Parathyroid adenoma (tissue), 2 donors: ENCODE results near the gene SPINT2.
"Not testable (repeated sequence)": the region's sequence is repeated elsewhere in the genome, so short reads cannot be mapped to it uniquely, and the experiment has no call there.

ENCODE experiments used
- H2AFZ ChIP-seq: fragments of 300-600 bp; sonication (generic); one replicate; pipeline ENCODE4 v1.7.0; 2017; ENCODE audit warnings: antibody characterized with exemption, mild to moderate bottlenecking
- H3K27ac ChIP-seq: fragments of 300-600 bp; sonication (generic); one replicate; pipeline ENCODE4 v1.7.0; 2017
- H3K27me3 ChIP-seq: fragments of 300-600 bp; sonication (generic); one replicate; pipeline ENCODE4 v1.7.0; 2017; ENCODE audit warnings: low read length; ENCODE audit not compliant: control insufficient read depth, insufficient read depth
- H3K36me3 ChIP-seq: fragments of 300-600 bp; sonication (generic); one replicate; pipeline ENCODE4 v1.7.0; 2017; ENCODE audit warnings: low read length; ENCODE audit not compliant: control insufficient read depth, insufficient read depth
- H3K4me1 ChIP-seq: fragments of 300-600 bp; sonication (generic); one replicate; pipeline ENCODE4 v1.7.0; 2017; ENCODE audit warnings: control low read depth
- H3K4me2 ChIP-seq: fragments of 300-600 bp; sonication (generic); one replicate; pipeline ENCODE4 v1.7.0; 2017; ENCODE audit warnings: low read length
- H3K4me3 ChIP-seq: fragments of 300-600 bp; sonication (generic); one replicate; pipeline ENCODE4 v1.7.0; 2017; ENCODE audit warnings: low read depth, low read length
- H3K79me2 ChIP-seq: fragments of 300-600 bp; sonication (generic); one replicate; pipeline ENCODE4 v1.7.0; 2017; ENCODE audit warnings: control low read depth
- H3K9ac ChIP-seq: fragments of 300-600 bp; sonication (generic); one replicate; pipeline ENCODE4 v1.7.0; 2017; ENCODE audit warnings: mild to moderate bottlenecking
- H3K9me3 ChIP-seq: fragments of 300-600 bp; sonication (generic); one replicate; pipeline ENCODE4 v1.7.0; 2017; ENCODE audit warnings: low read length; ENCODE audit not compliant: control insufficient read depth
- CTCF ChIP-seq: fragments of 300-600 bp; sonication (generic); IDR thresholded peaks from one replicate; pipeline ENCODE4 v1.7.0; 2017; ENCODE audit warnings: antibody characterized with exemption, mild to moderate bottlenecking
- donor health status: primary hyperparathyroidism.

Gene SPINT2

GRCh38 chr19:38228491-38229439 is 35.6 kb upstream of the SPINT2 start:
- no peak overlapping the region for H3K9ac ChIP-seq
- peak overlapping the region; percentile 28 for H2AFZ ChIP-seq
- peaks cover 3% of the 10 kb centered on the region for H3K4me1 ChIP-seq
- H3K9me3 ChIP-seq = no peaks in the 10 kb centered on the region
- H3K4me3 ChIP-seq = no peak overlapping the region
- no peaks in the 10 kb centered on the region for H3K36me3 ChIP-seq
- H3K4me2 ChIP-seq = no peak overlapping the region
- peaks cover 4% of the 10 kb centered on the region for H3K27me3 ChIP-seq
- TF ChIP-seq CTCF = no peak
- H3K79me2 ChIP-seq = no peaks in the 10 kb centered on the region
- H3K27ac ChIP-seq = no peak overlapping the region

- no peak for TF ChIP-seq CTCF
- no peak overlapping the region for H3K27ac ChIP-seq
- H3K79me2 ChIP-seq = no peaks in the 10 kb centered on the region
- H3K9ac ChIP-seq = no peak overlapping the region
- no peaks in the 10 kb centered on the region for H3K9me3 ChIP-seq
- no peak overlapping the region for H2AFZ ChIP-seq
- no peaks in the 10 kb centered on the region for H3K36me3 ChIP-seq
- H3K27me3 ChIP-seq = peaks cover 4% of the 10 kb centered on the region
- peaks cover 3% of the 10 kb centered on the region for H3K4me1 ChIP-seq
- no peak overlapping the region for H3K4me3 ChIP-seq
- H3K4me2 ChIP-seq = no peak overlapping the region
Observed at GRCh38 chr19:38229585-38230073, 34.7 kb upstream of the SPINT2 start.

GRCh38 chr19:38230506-38231133 is 33.8 kb upstream of the SPINT2 start:
- H3K79me2 ChIP-seq, H3K4me1 ChIP-seq, H3K4me2 ChIP-seq, H2AFZ ChIP-seq, H3K9ac ChIP-seq, H3K4me3 ChIP-seq, H3K27me3 ChIP-seq, H3K36me3 ChIP-seq, H3K9me3 ChIP-seq, H3K27ac ChIP-seq: not testable (repeated sequence)

- Histone ChIP-seq H3K79me2 (no peaks in the 10 kb centered on the region), H3K36me3 (no peaks in the 10 kb centered on the region), H3K4me2 (no peak overlapping the region), H3K27me3 (peaks cover 4% of the 10 kb centered on the region), H3K27ac (no peak overlapping the region), H2AFZ (no peak overlapping the region), H3K9ac (no peak overlapping the region), H3K4me1 (peaks cover 3% of the 10 kb centered on the region), H3K4me3 (no peak overlapping the region), H3K9me3 (no peaks in the 10 kb centered on the region)
- no peak for TF ChIP-seq CTCF
Observed at GRCh38 chr19:38231918-38232317, 32.5 kb upstream of the SPINT2 start.

GRCh38 chr19:38233740-38234251 is 30.6 kb upstream of the SPINT2 start:
- H2AFZ ChIP-seq = no peak overlapping the region
- no peak overlapping the region for H3K4me2 ChIP-seq
- no peak overlapping the region for H3K4me3 ChIP-seq
- no peak overlapping the region for H3K27ac ChIP-seq
- H3K36me3 ChIP-seq = no peaks in the 10 kb centered on the region
- peaks cover 1% of the 10 kb centered on the region for H3K4me1 ChIP-seq
- H3K9ac ChIP-seq = no peak overlapping the region
- H3K79me2 ChIP-seq = no peaks in the 10 kb centered on the region
- no peaks in the 10 kb centered on the region for H3K9me3 ChIP-seq
- H3K27me3 ChIP-seq = peaks cover 4% of the 10 kb centered on the region
- TF ChIP-seq CTCF = peak; percentile 51
